ENCODE data around the gene KCNF1.

Gene KCNF1

DNA sequence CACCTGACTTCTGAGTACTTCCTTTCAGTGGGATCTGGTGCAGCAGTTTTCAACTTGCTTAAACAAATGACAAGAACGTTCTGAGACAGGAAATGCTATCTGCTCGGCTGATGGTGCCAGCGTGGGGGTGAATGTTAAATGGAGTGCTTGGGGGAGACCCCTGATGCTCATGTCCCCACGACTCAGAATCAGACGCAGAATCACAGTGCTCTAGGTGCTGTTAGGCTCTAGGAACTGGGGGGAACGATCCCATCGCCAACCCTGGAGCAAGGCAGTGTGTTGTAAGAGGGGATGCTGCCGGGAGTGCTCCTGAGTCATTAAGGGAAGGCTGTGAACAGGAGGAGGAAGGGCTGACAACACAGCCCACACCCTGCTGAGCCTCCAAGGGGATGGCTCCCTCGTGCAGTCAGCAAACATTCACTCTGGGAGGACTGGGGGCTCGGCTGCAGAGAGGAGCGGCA, 34.1 kb upstream of the KCNF1 start:
- H3K4me1 ChIP-seq (ENCODE audit: low read length): 0 out of 2 replicates have a peak, but pooled peaks cover 4% of the 10 kb centered on the region
- H3K79me2 ChIP-seq (ENCODE audit: low read length): no peaks in the 10 kb centered on the region
- H3K9me3 ChIP-seq (replicated peaks; ENCODE audit: insufficient read depth, low read length): no peaks in the 10 kb centered on the region
- no peak overlapping the region for H3K9ac ChIP-seq (ENCODE audit: low read length)
- H3K4me2 ChIP-seq (ENCODE audit: low read depth, low read length): no peak overlapping the region
- no peak overlapping the region for H2AFZ ChIP-seq (ENCODE audit: low read length)
- no peak overlapping the region for H3K4me3 ChIP-seq (ENCODE audit: low read length)
- H3K36me3 ChIP-seq (replicated peaks; ENCODE audit: insufficient read depth, low read length): no peaks in the 10 kb centered on the region
- no peak for TF ChIP-seq EZH2phosphoT487 (IDR thresholded peaks at IDR 0.05; ENCODE audit: low read length)
- no peak for TF ChIP-seq CTCF (IDR thresholded peaks at IDR 0.05; ENCODE audit: low read length)
- no peak for TF ChIP-seq EZH2 (optimal IDR thresholded peaks at IDR 0.05; ENCODE audit: low read depth, low read length)
- DNase-seq: no peak
- H3F3A ChIP-seq (ENCODE audit: insufficient read depth, low read length): no peaks in the 10 kb centered on the region
- H3K9me2 ChIP-seq (replicated peaks; ENCODE audit: insufficient read depth, low read length): no peaks in the 10 kb centered on the region
- H3K27me3 ChIP-seq (replicated peaks; ENCODE audit: insufficient read depth, low read length): no peaks in the 10 kb centered on the region
- no peak overlapping the region for H3K27ac ChIP-seq (ENCODE audit: low read length)
- H4K20me1 ChIP-seq (ENCODE audit: insufficient read depth, low read length): no peaks in the 10 kb centered on the region

DNA sequence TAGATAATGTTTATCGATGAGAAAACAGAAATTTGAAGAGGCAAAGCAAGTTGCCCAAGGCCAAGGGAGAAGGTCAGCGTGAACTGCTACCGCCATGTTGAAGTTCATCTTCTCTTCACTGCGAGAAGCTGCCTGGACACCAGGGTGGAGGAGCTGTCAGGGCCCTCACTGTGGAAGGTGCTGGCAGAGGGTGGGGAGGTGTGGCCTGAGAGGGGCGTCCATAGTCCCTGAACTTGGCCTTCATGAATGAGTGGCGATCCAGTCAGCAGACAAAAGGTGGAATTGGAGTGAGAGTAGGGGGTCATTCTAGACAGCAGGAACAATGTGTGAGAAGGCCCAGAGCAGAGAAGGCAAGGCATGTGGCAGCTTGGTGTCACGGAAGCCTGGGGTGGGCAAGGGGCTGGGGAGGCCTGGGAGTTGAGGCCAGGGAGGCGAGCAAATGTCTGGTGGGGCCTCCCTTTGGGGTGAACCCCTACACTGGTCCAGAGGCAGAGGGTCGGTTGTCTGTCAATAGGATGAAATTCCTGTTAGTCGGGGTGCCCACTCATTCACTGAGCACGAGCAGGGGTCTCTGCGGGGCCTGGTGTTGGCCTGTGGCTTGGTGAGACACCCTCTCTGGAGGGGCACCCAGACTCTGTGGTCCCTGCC, 33.3 kb upstream of the KCNF1 start:
- 0 out of 2 replicates have a peak, but pooled peaks cover 4% of the 10 kb centered on the region for H3K4me1 ChIP-seq (ENCODE audit: low read length)
- no peaks in the 10 kb centered on the region for H3K27me3 ChIP-seq (replicated peaks; ENCODE audit: insufficient read depth, low read length)
- H3K4me3 ChIP-seq (ENCODE audit: low read length): no peak overlapping the region
- H2AFZ ChIP-seq (ENCODE audit: low read length): no peak overlapping the region
- H3K36me3 ChIP-seq (replicated peaks; ENCODE audit: insufficient read depth, low read length): no peaks in the 10 kb centered on the region
- no peaks in the 10 kb centered on the region for H3K9me3 ChIP-seq (replicated peaks; ENCODE audit: insufficient read depth, low read length)
- H3K4me2 ChIP-seq (ENCODE audit: low read depth, low read length): no peak overlapping the region
- H4K20me1 ChIP-seq (ENCODE audit: insufficient read depth, low read length): no peaks in the 10 kb centered on the region
- no peak overlapping the region for H3K27ac ChIP-seq (ENCODE audit: low read length)
- TF ChIP-seq EZH2 (optimal IDR thresholded peaks at IDR 0.05; ENCODE audit: low read depth, low read length) (no peak), CTCF (IDR thresholded peaks at IDR 0.05; ENCODE audit: low read length) (no peak), EZH2phosphoT487 (IDR thresholded peaks at IDR 0.05; ENCODE audit: low read length) (no peak)
- no peak for DNase-seq
- no peaks in the 10 kb centered on the region for H3F3A ChIP-seq (ENCODE audit: insufficient read depth, low read length)
- no peak overlapping the region for H3K9ac ChIP-seq (ENCODE audit: low read length)
- H3K79me2 ChIP-seq (ENCODE audit: low read length): no peaks in the 10 kb centered on the region
- no peaks in the 10 kb centered on the region for H3K9me2 ChIP-seq (replicated peaks; ENCODE audit: insufficient read depth, low read length)

DNA sequence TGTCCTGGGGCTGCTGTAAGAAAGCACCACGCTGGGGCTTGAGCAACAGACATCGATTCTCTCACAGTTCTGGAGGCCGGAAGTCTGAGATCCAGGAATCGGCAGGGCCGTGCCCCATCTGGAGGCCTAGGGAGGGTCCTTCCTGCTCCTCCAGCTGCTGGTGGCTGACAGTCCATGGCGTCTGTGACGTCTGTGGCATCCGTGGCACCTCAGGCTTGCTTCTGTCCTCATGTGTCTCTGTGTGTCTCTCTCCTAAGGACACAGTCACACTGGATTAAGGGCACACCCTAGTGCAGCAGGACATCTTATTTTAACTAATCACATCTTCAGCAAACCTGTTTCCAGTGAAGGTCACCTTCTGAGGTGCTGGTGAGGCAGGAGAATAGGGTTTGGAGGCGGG, 32.6 kb upstream of the KCNF1 start:
- 0 out of 2 replicates have a peak, but pooled peaks cover 4% of the 10 kb centered on the region for H3K4me1 ChIP-seq (ENCODE audit: low read length)
- no peaks in the 10 kb centered on the region for H3K9me2 ChIP-seq (replicated peaks; ENCODE audit: insufficient read depth, low read length)
- H3K9ac ChIP-seq (ENCODE audit: low read length): no peak overlapping the region
- H3K36me3 ChIP-seq (replicated peaks; ENCODE audit: insufficient read depth, low read length): no peaks in the 10 kb centered on the region
- no peak for TF ChIP-seq CTCF (IDR thresholded peaks at IDR 0.05; ENCODE audit: low read length)
- TF ChIP-seq EZH2 (optimal IDR thresholded peaks at IDR 0.05; ENCODE audit: low read depth, low read length): no peak
- no peak for TF ChIP-seq EZH2phosphoT487 (IDR thresholded peaks at IDR 0.05; ENCODE audit: low read length)
- no peak overlapping the region for H3K27ac ChIP-seq (ENCODE audit: low read length)
- H4K20me1 ChIP-seq (ENCODE audit: insufficient read depth, low read length): no peaks in the 10 kb centered on the region
- H3K27me3 ChIP-seq (replicated peaks; ENCODE audit: insufficient read depth, low read length): no peaks in the 10 kb centered on the region
- no peak for DNase-seq
- H3K79me2 ChIP-seq (ENCODE audit: low read length): no peaks in the 10 kb centered on the region
- H3K4me3 ChIP-seq (ENCODE audit: low read length): no peak overlapping the region
- no peaks in the 10 kb centered on the region for H3F3A ChIP-seq (ENCODE audit: insufficient read depth, low read length)
- no peaks in the 10 kb centered on the region for H3K9me3 ChIP-seq (replicated peaks; ENCODE audit: insufficient read depth, low read length)
- no peak overlapping the region for H3K4me2 ChIP-seq (ENCODE audit: low read depth, low read length)
- no peak overlapping the region for H2AFZ ChIP-seq (ENCODE audit: low read length)
